PC-3 (cell line): Measurements from ENCODE around the gene ZNF800.

Experiments
- EZH2 ChIP-seq: fragments of 300-600 bp; sonication (generic); IDR thresholded peaks from one replicate; pipeline ENCODE4 v1.6.1; 2017; ENCODE audit warnings: antibody characterized with exemption, mild to moderate bottlenecking, low read length; ENCODE audit not compliant: unreplicated experiment
- EZH2phosphoT487 ChIP-seq: fragments of 300-600 bp; sonication (generic); IDR thresholded peaks from 2 replicates; pipeline ENCODE4 v1.6.1; 2018; ENCODE audit warnings: mild to moderate bottlenecking, antibody characterized with exemption, low read length, borderline replicate concordance
- TF ChIP-seq, protein P1 (sequence below): fragments of 300-600 bp; sonication (generic); conservative IDR thresholded peaks from 2 replicates; pipeline ENCODE4 v1.5.1; 2017; ENCODE audit warnings: antibody characterized with exemption, low read depth, mild to moderate bottlenecking, low read length

DNA sequence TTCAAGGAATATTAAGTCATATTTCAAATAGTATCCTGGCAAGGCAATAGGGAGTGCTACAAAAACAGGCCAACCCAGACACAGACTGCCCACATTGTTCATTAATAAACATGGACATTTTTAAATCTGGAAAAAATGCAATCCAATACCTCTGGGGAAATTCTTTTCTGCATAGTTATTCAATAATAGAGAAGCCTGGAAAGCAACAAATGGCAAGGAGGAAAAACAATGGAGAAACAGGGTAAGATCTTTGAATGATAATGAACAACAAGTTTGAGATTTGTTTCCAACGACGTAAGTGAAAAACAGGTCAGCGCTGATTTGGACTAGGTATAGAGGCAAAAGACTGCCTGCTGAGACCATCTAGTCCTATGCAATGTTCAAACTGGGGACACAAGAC lies 44.7 kb upstream of the ZNF800 start:
- TF ChIP-seq, protein P1, sequence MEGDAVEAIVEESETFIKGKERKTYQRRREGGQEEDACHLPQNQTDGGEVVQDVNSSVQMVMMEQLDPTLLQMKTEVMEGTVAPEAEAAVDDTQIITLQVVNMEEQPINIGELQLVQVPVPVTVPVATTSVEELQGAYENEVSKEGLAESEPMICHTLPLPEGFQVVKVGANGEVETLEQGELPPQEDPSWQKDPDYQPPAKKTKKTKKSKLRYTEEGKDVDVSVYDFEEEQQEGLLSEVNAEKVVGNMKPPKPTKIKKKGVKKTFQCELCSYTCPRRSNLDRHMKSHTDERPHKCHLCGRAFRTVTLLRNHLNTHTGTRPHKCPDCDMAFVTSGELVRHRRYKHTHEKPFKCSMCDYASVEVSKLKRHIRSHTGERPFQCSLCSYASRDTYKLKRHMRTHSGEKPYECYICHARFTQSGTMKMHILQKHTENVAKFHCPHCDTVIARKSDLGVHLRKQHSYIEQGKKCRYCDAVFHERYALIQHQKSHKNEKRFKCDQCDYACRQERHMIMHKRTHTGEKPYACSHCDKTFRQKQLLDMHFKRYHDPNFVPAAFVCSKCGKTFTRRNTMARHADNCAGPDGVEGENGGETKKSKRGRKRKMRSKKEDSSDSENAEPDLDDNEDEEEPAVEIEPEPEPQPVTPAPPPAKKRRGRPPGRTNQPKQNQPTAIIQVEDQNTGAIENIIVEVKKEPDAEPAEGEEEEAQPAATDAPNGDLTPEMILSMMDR, result no peak
- TF ChIP-seq EZH2phosphoT487 (no peak), EZH2 (no peak)
